DOHH2 (cell line): ENCODE results near the gene NCDN.

Experiments
- H3F3A ChIP-seq: fragments of 200-600 bp; sonication (generic), shearing (Covaris generic); 2 replicates; pipeline ENCODE4 v1.6.0; 2016; ENCODE audit warnings: antibody characterized with exemption, mild to moderate bottlenecking; ENCODE audit not compliant: control insufficient read depth, insufficient read depth
- H3K27ac ChIP-seq: fragments of 200-600 bp; sonication (generic); 2 replicates; pipeline ENCODE4 v1.5.1; 2014; ENCODE audit warnings: low read depth, mild to moderate bottlenecking, low read length, moderate library complexity
- H3K27me3 ChIP-seq: fragments of 200-600 bp; sonication (generic); 2 replicates; pipeline ENCODE4 v1.6.1; 2014; ENCODE audit warnings: mild to moderate bottlenecking, low read length, mixed read lengths; ENCODE audit not compliant: control insufficient read depth
- H3K36me3 ChIP-seq: fragments of 200-600 bp; sonication (generic); 2 replicates; pipeline ENCODE4 v1.6.1; 2014; ENCODE audit warnings: mild to moderate bottlenecking, low read length, moderate library complexity, mixed read lengths; ENCODE audit not compliant: control insufficient read depth
- H3K4me1 ChIP-seq: fragments of 200-600 bp; sonication (generic); 2 replicates; pipeline ENCODE4 v1.6.1; 2014; ENCODE audit warnings: mild to moderate bottlenecking, low read length, mixed read lengths; ENCODE audit not compliant: control insufficient read depth
- H3K4me2 ChIP-seq: fragments of 200-600 bp; sonication (generic); 2 replicates; pipeline ENCODE4 v1.6.0; 2014; ENCODE audit warnings: mild to moderate bottlenecking, low read length, moderate library complexity
- H3K4me3 ChIP-seq: fragments of 200-600 bp; sonication (generic); 2 replicates; pipeline ENCODE4 v1.5.1; 2014; ENCODE audit warnings: mild to moderate bottlenecking, low read length, mixed read lengths
- H3K79me2 ChIP-seq: fragments of 200-600 bp; sonication (generic); 2 replicates; pipeline ENCODE4 v1.6.1; 2014; ENCODE audit warnings: mild to moderate bottlenecking, low read length, mixed read lengths; ENCODE audit not compliant: control insufficient read depth
- H3K9me2 ChIP-seq: fragments of 200-600 bp; sonication (generic); replicated peaks from 2 replicates; pipeline ENCODE4 v1.6.1; 2014; ENCODE audit warnings: mild to moderate bottlenecking, low read length, mixed read lengths; ENCODE audit not compliant: control insufficient read depth
- H3K9me3 ChIP-seq: fragments of 200-600 bp; sonication (generic); 2 replicates; pipeline ENCODE4 v1.6.1; 2014; ENCODE audit warnings: antibody characterized with exemption, low read length, mixed read lengths; ENCODE audit not compliant: control insufficient read depth, insufficient read depth
- H4K20me1 ChIP-seq: fragments of 200-600 bp; sonication (generic); 2 replicates; pipeline ENCODE4 v1.6.0; 2014; ENCODE audit warnings: low read depth, mild to moderate bottlenecking, antibody characterized with exemption, low read length, moderate library complexity; ENCODE audit not compliant: control insufficient read depth, insufficient read depth
- EZH2phosphoT487 ChIP-seq: fragments of 200-600 bp; sonication (generic); IDR thresholded peaks from 2 replicates; pipeline ENCODE4 v1.6.1; 2017; ENCODE audit warnings: borderline replicate concordance, mild to moderate bottlenecking, antibody characterized with exemption, low read length, moderate library complexity, mixed read lengths
- TF ChIP-seq, protein P1 (sequence below): fragments of 200-600 bp; sonication (generic); IDR thresholded peaks from one replicate; pipeline ENCODE4 v1.5.1; 2014; ENCODE audit warnings: antibody characterized with exemption, mild to moderate bottlenecking, low read depth, low read length; ENCODE audit not compliant: poor library complexity, severe bottlenecking

Gene NCDN

DNA sequence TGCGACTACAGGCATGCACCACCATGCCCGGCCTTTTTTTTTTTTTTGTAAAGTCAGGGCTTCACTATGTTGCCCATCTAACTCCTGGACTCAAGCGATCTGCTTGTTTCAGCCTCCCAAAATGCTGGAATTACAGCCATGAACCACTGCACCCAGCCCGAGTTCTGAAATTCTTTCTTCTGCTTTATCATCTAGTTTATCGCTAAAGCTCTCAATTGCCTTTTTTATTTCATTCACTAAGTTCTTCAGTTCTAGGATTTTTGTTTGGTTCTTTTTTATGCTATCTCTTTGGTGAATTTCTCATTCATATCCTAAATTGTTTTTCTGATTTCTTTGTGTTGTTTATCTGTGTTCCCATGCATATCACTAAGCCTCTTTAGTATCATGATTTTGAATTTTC lies 27.4 kb upstream of the NCDN start:
- no peaks in the 10 kb centered on the region for H4K20me1 ChIP-seq
- H3K79me2 ChIP-seq = no peaks in the 10 kb centered on the region
- TF ChIP-seq, protein P1, sequence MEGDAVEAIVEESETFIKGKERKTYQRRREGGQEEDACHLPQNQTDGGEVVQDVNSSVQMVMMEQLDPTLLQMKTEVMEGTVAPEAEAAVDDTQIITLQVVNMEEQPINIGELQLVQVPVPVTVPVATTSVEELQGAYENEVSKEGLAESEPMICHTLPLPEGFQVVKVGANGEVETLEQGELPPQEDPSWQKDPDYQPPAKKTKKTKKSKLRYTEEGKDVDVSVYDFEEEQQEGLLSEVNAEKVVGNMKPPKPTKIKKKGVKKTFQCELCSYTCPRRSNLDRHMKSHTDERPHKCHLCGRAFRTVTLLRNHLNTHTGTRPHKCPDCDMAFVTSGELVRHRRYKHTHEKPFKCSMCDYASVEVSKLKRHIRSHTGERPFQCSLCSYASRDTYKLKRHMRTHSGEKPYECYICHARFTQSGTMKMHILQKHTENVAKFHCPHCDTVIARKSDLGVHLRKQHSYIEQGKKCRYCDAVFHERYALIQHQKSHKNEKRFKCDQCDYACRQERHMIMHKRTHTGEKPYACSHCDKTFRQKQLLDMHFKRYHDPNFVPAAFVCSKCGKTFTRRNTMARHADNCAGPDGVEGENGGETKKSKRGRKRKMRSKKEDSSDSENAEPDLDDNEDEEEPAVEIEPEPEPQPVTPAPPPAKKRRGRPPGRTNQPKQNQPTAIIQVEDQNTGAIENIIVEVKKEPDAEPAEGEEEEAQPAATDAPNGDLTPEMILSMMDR = no peak
- no peak for TF ChIP-seq EZH2phosphoT487

DNA sequence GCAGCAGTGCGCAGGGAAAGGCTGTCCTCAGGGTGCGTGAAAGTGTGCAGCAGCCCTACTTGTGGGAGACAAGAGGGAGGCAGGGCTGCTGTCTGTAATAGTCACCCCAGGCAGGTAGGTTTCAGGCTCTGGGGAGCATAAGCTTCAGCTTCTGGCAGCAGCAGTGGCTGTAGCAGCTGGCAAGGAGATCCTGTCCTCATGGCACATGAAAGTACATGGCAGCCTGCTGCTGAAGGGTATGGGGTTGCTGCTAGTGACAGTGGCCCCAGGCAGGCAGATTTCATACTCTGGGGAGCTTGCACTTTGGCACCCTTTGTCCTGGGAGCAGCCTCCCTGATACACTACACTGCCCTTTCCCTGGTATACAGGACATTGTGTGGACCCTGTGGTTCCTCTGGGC lies 26.7 kb upstream of the NCDN start:
- peaks cover 22% of the 10 kb centered on the region for H3K36me3 ChIP-seq
- H3K27ac ChIP-seq = no peak overlapping the region
- TF ChIP-seq, protein P1 = no peak
- no peak for TF ChIP-seq EZH2phosphoT487
- no peaks in the 10 kb centered on the region for H4K20me1 ChIP-seq
- H3K9me2 ChIP-seq = no peaks in the 10 kb centered on the region
- H3K4me2 ChIP-seq = no peak overlapping the region
- H3K79me2 ChIP-seq = no peaks in the 10 kb centered on the region
- H3K9me3 ChIP-seq = peaks cover 6% of the 10 kb centered on the region; the same call in 1 of the 2 replicates
- H3K4me3 ChIP-seq = no peak overlapping the region
- no peaks in the 10 kb centered on the region for H3K4me1 ChIP-seq
- no peaks in the 10 kb centered on the region for H3K27me3 ChIP-seq
- no peaks in the 10 kb centered on the region for H3F3A ChIP-seq

More for the DNA sequence above, 27.4 kb upstream of the NCDN start:
- Histone ChIP-seq H3K36me3 (peaks cover 22% of the 10 kb centered on the region), H3K9me3 (peaks cover 6% of the 10 kb centered on the region; the same call in 1 of the 2 replicates), H3K4me2 (no peak overlapping the region), H3K4me3 (no peak overlapping the region), H3K9me2 (no peaks in the 10 kb centered on the region), H3K27ac (no peak overlapping the region), H3K27me3 (no peaks in the 10 kb centered on the region), H3F3A (no peaks in the 10 kb centered on the region), H3K4me1 (no peaks in the 10 kb centered on the region)

DNA sequence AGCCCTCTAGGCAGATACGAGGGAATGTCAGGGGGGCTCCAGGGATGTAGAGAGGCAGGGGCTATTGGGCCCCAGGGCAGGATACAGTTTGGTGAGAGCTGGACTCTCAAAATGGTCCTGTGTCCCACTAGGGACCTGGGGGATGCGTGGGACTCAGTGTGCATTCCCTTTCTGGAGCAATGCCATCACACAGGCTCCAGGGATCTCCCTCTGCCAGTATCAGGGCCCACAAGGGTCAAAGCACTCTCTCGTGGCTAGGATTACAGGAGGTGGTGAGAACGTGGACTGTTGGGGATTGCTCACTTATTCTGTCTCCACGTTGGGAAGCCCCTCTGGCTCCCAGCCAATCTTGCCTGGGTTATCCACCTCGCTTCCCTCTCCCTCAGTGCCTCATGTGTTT lies 26.2 kb upstream of the NCDN start:
- no peak overlapping the region for H3K4me2 ChIP-seq
- no peaks in the 10 kb centered on the region for H4K20me1 ChIP-seq
- H3K9me3 ChIP-seq = peaks cover 6% of the 10 kb centered on the region; the same call in 1 of the 2 replicates
- H3K4me1 ChIP-seq = no peaks in the 10 kb centered on the region
- H3K27me3 ChIP-seq = no peaks in the 10 kb centered on the region
- H3K79me2 ChIP-seq = no peaks in the 10 kb centered on the region
- H3F3A ChIP-seq = no peaks in the 10 kb centered on the region
- H3K4me3 ChIP-seq = no peak overlapping the region
- peaks cover 22% of the 10 kb centered on the region for H3K36me3 ChIP-seq
- no peak overlapping the region for H3K27ac ChIP-seq
- H3K9me2 ChIP-seq = no peaks in the 10 kb centered on the region
- TF ChIP-seq, protein P1 = no peak
- TF ChIP-seq EZH2phosphoT487 = no peak
